Measurements from ENCODE around the gene PTK6. TPM values are rescaled to one million over a fixed set of nuclear protein-coding genes. Genes with fewer than 3 reads are reported as not detected.
A peak's percentile ranks its signal among the peaks of the same experiment; 100 is the strongest.

The PTK6 gene
- total and polyA plus RNA-seq, 8 donors: 0.61 to 4.5 (median 1.2) TPM

DNA sequence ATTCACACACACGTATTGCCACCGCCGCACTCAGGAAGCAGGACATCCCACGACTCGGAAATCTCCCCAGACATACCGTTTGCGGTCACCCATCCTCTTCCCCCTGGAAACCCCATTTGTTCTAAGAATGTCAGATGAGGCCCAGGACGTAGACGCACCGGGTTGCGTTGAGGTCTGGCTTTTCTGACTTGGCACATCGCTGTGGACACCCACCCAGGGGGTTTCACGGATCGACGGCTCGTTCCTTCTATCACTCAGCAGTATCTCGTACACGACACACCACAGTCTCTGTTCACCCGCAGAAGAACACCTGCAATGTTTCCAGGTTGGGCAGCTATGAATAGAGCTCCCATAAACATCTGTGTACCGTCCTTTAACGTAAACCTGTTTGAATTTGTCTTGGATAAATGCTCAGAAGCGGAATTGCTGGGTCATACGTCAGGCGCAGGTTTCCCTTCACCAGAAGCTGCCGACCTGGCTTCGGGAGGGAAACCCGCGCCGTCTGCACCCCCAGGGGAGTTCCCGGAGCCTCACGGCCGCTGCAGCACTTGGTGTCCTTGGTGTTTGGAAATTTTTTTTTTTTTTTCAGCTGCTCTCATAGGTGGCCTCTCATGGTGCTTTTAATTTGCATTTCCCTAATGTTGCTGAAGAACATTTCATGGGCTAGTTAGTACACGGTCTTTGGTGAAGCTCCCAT is 29.0 kb downstream of the PTK6 start:
- Histone ChIP-seq H3K27ac (no peak overlapping the region), H3K4me1 (no peaks in the 10 kb centered on the region), H3K9me3 (no peaks in the 10 kb centered on the region), H3K36me3 (no peaks in the 10 kb centered on the region), H3K27me3 (peaks cover 0 to 4% (median 0%) of the 10 kb centered on the region in 4 donors), H3K4me3 (no peak overlapping the region)
- DNase-seq (peak in 2 of 6 donors; percentile 21 to 34), ATAC-seq (no peak), FAIRE-seq (no peak)
- WGBS, 2 donors: 72 to 75% methylated on average over 33 of the region's 33 CpGs
- intact Hi-C loops (cut with DNase I): no loop called here
- TF ChIP-seq, protein P1, sequence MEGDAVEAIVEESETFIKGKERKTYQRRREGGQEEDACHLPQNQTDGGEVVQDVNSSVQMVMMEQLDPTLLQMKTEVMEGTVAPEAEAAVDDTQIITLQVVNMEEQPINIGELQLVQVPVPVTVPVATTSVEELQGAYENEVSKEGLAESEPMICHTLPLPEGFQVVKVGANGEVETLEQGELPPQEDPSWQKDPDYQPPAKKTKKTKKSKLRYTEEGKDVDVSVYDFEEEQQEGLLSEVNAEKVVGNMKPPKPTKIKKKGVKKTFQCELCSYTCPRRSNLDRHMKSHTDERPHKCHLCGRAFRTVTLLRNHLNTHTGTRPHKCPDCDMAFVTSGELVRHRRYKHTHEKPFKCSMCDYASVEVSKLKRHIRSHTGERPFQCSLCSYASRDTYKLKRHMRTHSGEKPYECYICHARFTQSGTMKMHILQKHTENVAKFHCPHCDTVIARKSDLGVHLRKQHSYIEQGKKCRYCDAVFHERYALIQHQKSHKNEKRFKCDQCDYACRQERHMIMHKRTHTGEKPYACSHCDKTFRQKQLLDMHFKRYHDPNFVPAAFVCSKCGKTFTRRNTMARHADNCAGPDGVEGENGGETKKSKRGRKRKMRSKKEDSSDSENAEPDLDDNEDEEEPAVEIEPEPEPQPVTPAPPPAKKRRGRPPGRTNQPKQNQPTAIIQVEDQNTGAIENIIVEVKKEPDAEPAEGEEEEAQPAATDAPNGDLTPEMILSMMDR (IDR thresholded peaks at IDR 0.05): no peak

DNA sequence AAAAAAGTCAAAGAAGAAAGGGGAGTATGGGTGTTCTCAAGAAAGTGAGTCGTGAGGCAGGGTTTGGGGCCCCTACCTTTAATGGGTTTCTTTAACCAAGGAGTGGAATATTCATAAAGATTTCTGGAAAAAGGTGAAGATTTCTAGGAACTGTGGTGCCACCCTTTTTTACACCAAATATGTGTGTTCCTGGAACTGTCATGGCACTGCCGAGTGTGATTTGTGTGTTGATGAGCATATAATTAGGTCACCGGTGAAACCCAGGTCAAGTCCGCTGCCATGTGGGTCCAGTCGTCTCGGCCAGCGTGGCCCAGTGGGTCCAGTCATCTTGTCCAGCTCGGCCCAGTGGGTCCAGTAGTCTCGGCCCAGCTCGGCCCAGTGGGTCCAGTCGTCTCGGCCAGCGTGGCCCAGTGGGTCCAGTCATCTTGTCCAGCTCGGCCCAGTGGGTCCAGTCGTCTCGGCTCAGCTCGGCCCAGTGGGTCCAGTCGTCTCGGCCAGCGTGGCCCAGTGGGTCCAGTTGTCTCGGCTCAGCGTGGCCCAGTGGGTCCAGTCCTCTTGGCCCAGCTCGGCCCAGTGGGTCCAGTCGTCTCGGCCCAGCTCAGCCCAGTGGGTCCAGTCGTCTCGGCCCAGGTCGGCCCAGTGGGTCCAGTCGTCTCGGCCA is 30.0 kb downstream of the PTK6 start:
- intact Hi-C loops (cut with DNase I): no loop called here
- DNase-seq (peak in 2 of 6 donors; percentile 45 to 55), ATAC-seq (no peak), FAIRE-seq (no peak)
- Histone ChIP-seq H3K36me3 (no peaks in the 10 kb centered on the region), H3K27ac (no peak overlapping the region), H3K4me1 (no peaks in the 10 kb centered on the region), H3K4me3 (no peak overlapping the region), H3K9me3 (no peaks in the 10 kb centered on the region), H3K27me3 (peaks cover 0 to 4% (median 0%) of the 10 kb centered on the region in 4 donors)
- 78 to 87% methylated on average over 30 of the region's 30 CpGs for WGBS, 2 donors
- TF ChIP-seq, protein P1 (IDR thresholded peaks at IDR 0.05): no peak

DNA sequence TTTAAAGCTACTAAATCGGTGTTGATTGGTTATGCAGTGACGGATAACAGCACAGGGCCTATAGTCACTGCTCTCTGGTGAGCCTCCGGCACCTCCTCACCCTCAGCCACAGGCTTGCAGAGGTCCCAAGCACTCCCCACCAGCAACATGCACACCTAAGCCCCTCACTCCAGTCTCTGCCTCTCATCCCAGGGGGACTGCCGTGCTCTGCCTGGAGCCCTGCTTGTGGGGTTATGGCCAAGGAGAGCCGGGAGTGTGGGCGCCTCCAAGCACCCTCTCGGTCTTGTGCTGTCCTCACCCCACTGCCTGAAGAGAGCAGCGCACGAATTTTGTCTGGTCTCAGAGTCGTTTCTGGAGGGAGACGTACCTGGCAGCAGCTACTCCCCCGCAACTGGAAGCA is 31.5 kb downstream of the PTK6 start:
- Histone ChIP-seq H3K9me3 (no peaks in the 10 kb centered on the region), H3K4me3 (no peak overlapping the region), H3K27me3 (no peaks in the 10 kb centered on the region), H3K4me1 (no peaks in the 10 kb centered on the region), H3K27ac (no peak overlapping the region), H3K36me3 (no peaks in the 10 kb centered on the region)
- no peak for ATAC-seq
- TF ChIP-seq, protein P1 (IDR thresholded peaks at IDR 0.05): no peak
- 81 to 84% methylated on average over 12 of the region's 12 CpGs for WGBS, 2 donors
- FAIRE-seq: no peak
- intact Hi-C loops (cut with DNase I): no loop called here
- DNase-seq: peak in 2 of 6 donors; percentile 16 to 36

DNA sequence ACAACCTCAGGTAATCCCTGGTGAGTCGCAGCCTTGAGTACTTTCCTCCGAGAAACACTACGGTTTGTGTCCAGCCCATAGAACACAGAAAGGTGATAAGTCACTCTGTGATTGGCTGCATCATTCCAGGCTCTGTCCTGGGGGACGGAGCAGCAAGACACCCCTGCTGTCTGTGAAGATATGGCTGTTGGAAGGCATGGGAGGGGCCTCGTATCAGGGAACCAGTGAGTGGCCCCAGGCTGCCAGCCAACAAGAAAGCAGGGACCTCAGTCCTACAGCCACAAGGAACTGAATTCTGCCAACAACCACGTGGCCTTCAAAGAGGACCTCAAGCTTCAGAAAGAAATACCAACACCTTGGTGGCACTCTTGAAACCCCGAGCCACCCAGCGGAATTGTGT is 31.9 kb downstream of the PTK6 start:
- Histone ChIP-seq H3K4me1 (no peaks in the 10 kb centered on the region), H3K27ac (no peak overlapping the region), H3K9me3 (no peaks in the 10 kb centered on the region), H3K27me3 (no peaks in the 10 kb centered on the region), H3K36me3 (no peaks in the 10 kb centered on the region), H3K4me3 (no peak overlapping the region)
- ATAC-seq (no peak), FAIRE-seq (no peak), DNase-seq (no peak)
- TF ChIP-seq, protein P1 (IDR thresholded peaks at IDR 0.05): no peak
- intact Hi-C loops (cut with DNase I): no loop called here
- WGBS, 2 donors: 74 to 82% methylated on average over 8 of the region's 8 CpGs

DNA sequence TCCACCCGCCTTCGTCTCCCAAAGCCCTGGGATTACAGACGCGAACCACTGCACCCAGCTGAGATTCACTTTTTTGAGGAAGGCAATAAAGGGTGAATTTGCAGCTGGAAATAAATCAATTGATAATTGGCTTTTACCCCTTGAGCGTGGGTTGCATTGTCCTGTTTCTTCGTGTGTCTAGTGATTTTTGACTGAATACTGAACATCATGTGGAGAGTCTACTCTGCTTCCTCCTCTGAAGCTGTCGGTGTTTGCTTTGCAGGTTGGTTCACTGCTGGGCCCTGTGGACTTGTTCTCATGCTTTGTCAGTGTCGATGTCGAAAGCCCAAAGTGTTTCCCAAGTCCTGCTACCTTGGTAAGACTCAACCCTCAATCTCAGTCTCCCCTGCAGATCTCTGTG is 32.5 kb downstream of the PTK6 start:
- H3K27ac ChIP-seq: no peak overlapping the region
- H3K9me3 ChIP-seq: no peaks in the 10 kb centered on the region
- no peak for FAIRE-seq
- H3K27me3 ChIP-seq: no peaks in the 10 kb centered on the region
- intact Hi-C loops (cut with DNase I): no loop called here
- H3K36me3 ChIP-seq: no peaks in the 10 kb centered on the region
- no peaks in the 10 kb centered on the region for H3K4me1 ChIP-seq
- DNase-seq: no peak
- WGBS, 2 donors: 76 to 80% methylated on average over 9 of the region's 9 CpGs
- no peak for ATAC-seq
- H3K4me3 ChIP-seq: no peak overlapping the region
- TF ChIP-seq, protein P1 (IDR thresholded peaks at IDR 0.05): no peak
